ENCODE measurements around the gene PDHX. TPM values are rescaled to one million over a fixed set of nuclear protein-coding genes. Genes with fewer than 3 reads are reported as not detected.

PDHX gene
- total and polyA plus RNA-seq, 4 donors, result 14.9 to 35.2 (median 24.0) TPM

DNA sequence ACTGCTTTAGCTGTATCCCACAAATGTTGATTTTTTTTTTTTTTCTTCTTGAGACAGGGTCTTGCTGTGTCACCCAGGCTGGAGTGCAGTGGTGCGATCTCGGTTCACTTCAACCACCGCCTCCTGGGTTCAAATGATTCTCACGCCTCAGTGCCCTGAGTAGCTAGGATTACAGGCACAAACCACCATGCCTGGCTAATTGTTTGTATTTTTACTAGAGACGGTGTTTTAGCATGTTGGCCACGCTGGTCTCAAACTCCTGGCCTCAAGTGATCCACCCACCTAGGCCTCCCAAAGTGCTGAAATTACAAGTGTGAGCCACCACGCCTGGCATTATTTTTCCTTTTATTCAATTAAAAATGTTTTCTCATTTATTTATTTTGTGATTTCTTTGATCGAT, 55.9 kb downstream of the PDHX start:
- no peaks in the 10 kb centered on the region for H3K27me3 ChIP-seq (ENCODE audit: control insufficient read depth in 4 of 4, insufficient read depth in 4 of 4, low read length in 3 of 4)
- H3K36me3 ChIP-seq (ENCODE audit: control insufficient read depth in 4 of 4, insufficient read depth in 3 of 4, low read depth in 1 of 4, low read length in 3 of 4), result peaks cover 0 to 2% (median under 1%) of the 10 kb centered on the region in 4 donors
- H3K4me3 ChIP-seq (ENCODE audit: low read depth in 1 of 3, low read length in 3 of 3), result no peak overlapping the region
- H3K27ac ChIP-seq (ENCODE audit: low read depth in 1 of 2, low read length in 2 of 2), result no peak overlapping the region
- H3K4me1 ChIP-seq (ENCODE audit: control insufficient read depth in 4 of 4, insufficient read depth in 4 of 4, low read length in 3 of 4), result peaks cover 5 to 11% (median 9%) of the 10 kb centered on the region in 4 donors
- no peak overlapping the region for H3K9ac ChIP-seq (ENCODE audit: low read depth in 1 of 2, low read length in 2 of 2)
- DNase-seq (ENCODE audit: low spot score), result no peak
- TF ChIP-seq TAF1 (conservative IDR thresholded peaks at IDR 0.05) (no peak), NR2F2 (IDR thresholded peaks at IDR 0.05) (no peak), RXRA (IDR thresholded peaks at IDR 0.05) (no peak), SP1 (IDR thresholded peaks at IDR 0.05) (no peak), YY1 (IDR thresholded peaks at IDR 0.05) (no peak), ATF3 (IDR thresholded peaks at IDR 0.05) (no peak), ZBTB33 (IDR thresholded peaks at IDR 0.05) (no peak), EGR1 (IDR thresholded peaks at IDR 0.05; ENCODE audit: low read depth in 2 of 2) (no peak)
- TF ChIP-seq, protein P1, sequence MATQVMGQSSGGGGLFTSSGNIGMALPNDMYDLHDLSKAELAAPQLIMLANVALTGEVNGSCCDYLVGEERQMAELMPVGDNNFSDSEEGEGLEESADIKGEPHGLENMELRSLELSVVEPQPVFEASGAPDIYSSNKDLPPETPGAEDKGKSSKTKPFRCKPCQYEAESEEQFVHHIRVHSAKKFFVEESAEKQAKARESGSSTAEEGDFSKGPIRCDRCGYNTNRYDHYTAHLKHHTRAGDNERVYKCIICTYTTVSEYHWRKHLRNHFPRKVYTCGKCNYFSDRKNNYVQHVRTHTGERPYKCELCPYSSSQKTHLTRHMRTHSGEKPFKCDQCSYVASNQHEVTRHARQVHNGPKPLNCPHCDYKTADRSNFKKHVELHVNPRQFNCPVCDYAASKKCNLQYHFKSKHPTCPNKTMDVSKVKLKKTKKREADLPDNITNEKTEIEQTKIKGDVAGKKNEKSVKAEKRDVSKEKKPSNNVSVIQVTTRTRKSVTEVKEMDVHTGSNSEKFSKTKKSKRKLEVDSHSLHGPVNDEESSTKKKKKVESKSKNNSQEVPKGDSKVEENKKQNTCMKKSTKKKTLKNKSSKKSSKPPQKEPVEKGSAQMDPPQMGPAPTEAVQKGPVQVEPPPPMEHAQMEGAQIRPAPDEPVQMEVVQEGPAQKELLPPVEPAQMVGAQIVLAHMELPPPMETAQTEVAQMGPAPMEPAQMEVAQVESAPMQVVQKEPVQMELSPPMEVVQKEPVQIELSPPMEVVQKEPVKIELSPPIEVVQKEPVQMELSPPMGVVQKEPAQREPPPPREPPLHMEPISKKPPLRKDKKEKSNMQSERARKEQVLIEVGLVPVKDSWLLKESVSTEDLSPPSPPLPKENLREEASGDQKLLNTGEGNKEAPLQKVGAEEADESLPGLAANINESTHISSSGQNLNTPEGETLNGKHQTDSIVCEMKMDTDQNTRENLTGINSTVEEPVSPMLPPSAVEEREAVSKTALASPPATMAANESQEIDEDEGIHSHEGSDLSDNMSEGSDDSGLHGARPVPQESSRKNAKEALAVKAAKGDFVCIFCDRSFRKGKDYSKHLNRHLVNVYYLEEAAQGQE (IDR thresholded peaks at IDR 0.05), result no peak
- 96% methylated on average over 8 of the region's 8 CpGs for WGBS
- no peaks in the 10 kb centered on the region for H3K9me3 ChIP-seq (ENCODE audit: control insufficient read depth in 4 of 4, low read length in 3 of 4)

DNA sequence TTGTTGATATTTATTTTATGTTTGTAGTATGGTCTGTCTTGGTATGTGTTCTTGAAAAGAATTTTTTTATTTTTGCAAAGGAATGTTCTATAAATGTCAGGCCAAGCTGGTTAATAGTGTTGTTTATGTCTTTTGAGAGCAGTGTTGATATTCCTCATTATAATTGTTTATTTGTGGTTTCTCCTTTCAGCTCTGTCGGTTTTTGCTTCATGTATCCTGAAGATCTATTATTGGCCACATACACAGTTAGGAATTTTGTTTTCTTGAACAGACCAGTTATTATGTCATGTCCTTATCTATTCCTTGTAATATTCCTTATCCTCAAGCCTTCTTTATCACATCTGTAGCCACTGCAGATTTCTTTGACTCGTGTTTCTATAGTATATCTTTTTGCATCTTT, 56.5 kb downstream of the PDHX start:
- H3K9ac ChIP-seq (ENCODE audit: low read depth in 1 of 2, low read length in 2 of 2), result no peak overlapping the region
- TF ChIP-seq SP1 (IDR thresholded peaks at IDR 0.05) (no peak), EGR1 (IDR thresholded peaks at IDR 0.05; ENCODE audit: low read depth in 2 of 2) (no peak), HNF4A (conservative IDR thresholded peaks at IDR 0.05) (no peak)
- WGBS, result 81% methylated on average over 2 of the region's 2 CpGs

DNA sequence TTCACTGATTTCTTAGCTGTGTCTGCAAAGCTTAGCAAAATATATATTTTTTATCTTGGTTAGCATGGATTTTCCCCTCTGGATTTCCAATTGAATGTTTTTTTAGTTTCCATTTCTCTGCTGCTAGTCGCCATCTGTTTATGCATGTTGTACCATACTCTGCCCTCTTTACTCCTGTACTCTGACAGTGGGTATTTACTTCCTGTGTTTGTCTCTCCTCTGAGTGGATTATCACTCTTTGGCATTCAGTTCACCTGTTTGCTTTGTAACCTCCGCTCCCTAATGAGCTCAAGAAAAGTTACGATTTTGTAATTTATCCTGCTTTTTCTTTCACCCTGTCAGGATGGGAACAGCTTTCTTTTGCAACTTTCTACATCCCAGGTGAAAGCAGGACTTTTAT, 59.1 kb downstream of the PDHX start:
- WGBS, result 48% methylated on average over 3 of the region's 3 CpGs
- Histone ChIP-seq H3K36me3 (ENCODE audit: control insufficient read depth in 4 of 4, insufficient read depth in 3 of 4, low read depth in 1 of 4, low read length in 3 of 4) (peaks cover 0 to 5% (median 0%) of the 10 kb centered on the region in 4 donors), H3K4me1 (ENCODE audit: control insufficient read depth in 4 of 4, insufficient read depth in 4 of 4, low read length in 3 of 4) (peaks cover 0 to 5% (median under 1%) of the 10 kb centered on the region in 4 donors), H3K4me3 (ENCODE audit: low read depth in 1 of 3, low read length in 3 of 3) (no peak overlapping the region), H3K27me3 (ENCODE audit: control insufficient read depth in 4 of 4, insufficient read depth in 4 of 4, low read length in 3 of 4) (no peaks in the 10 kb centered on the region), H3K27ac (ENCODE audit: low read depth in 1 of 2, low read length in 2 of 2) (no peak overlapping the region), H3K9me3 (ENCODE audit: control insufficient read depth in 4 of 4, low read length in 3 of 4) (no peaks in the 10 kb centered on the region), H3K9ac (ENCODE audit: low read depth in 1 of 2, low read length in 2 of 2) (no peak overlapping the region)
- no peak for DNase-seq (ENCODE audit: low spot score)
- TF ChIP-seq GABPA (IDR thresholded peaks at IDR 0.05 in 1 of 2, conservative IDR thresholded peaks at IDR 0.05 in 1 of 2), result peak in 1 of 2 donors; percentile 41
- TF ChIP-seq YY1 (IDR thresholded peaks at IDR 0.05), result peak; percentile 37
- peak in 1 of 2 donors; percentile 30 for TF ChIP-seq RXRA (IDR thresholded peaks at IDR 0.05)
- peak; percentile 40 to 68 for TF ChIP-seq HNF4A (conservative IDR thresholded peaks at IDR 0.05)
- no peak for TF ChIP-seq RAD21 (IDR thresholded peaks at IDR 0.05)
- no peak for TF ChIP-seq ZBTB33 (IDR thresholded peaks at IDR 0.05)
- TF ChIP-seq, protein P2, sequence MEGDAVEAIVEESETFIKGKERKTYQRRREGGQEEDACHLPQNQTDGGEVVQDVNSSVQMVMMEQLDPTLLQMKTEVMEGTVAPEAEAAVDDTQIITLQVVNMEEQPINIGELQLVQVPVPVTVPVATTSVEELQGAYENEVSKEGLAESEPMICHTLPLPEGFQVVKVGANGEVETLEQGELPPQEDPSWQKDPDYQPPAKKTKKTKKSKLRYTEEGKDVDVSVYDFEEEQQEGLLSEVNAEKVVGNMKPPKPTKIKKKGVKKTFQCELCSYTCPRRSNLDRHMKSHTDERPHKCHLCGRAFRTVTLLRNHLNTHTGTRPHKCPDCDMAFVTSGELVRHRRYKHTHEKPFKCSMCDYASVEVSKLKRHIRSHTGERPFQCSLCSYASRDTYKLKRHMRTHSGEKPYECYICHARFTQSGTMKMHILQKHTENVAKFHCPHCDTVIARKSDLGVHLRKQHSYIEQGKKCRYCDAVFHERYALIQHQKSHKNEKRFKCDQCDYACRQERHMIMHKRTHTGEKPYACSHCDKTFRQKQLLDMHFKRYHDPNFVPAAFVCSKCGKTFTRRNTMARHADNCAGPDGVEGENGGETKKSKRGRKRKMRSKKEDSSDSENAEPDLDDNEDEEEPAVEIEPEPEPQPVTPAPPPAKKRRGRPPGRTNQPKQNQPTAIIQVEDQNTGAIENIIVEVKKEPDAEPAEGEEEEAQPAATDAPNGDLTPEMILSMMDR (IDR thresholded peaks at IDR 0.05; ENCODE audit: low read depth, low read length, missing input control), result no peak
- TF ChIP-seq JUND (IDR thresholded peaks at IDR 0.05), result no peak
- TF ChIP-seq FOXA1 (IDR thresholded peaks at IDR 0.05), result no peak
- TF ChIP-seq MAX (IDR thresholded peaks at IDR 0.05), result no peak

More for the DNA sequence above, 56.5 kb downstream of the PDHX start:
- Histone ChIP-seq H3K27ac (ENCODE audit: low read depth in 1 of 2, low read length in 2 of 2) (no peak overlapping the region), H3K36me3 (ENCODE audit: control insufficient read depth in 4 of 4, insufficient read depth in 3 of 4, low read depth in 1 of 4, low read length in 3 of 4) (peaks cover 0 to 2% (median 0%) of the 10 kb centered on the region in 4 donors), H3K27me3 (ENCODE audit: control insufficient read depth in 4 of 4, insufficient read depth in 4 of 4, low read length in 3 of 4) (no peaks in the 10 kb centered on the region), H3K4me3 (ENCODE audit: low read depth in 1 of 3, low read length in 3 of 3) (no peak overlapping the region), H3K9me3 (ENCODE audit: control insufficient read depth in 4 of 4, low read length in 3 of 4) (no peaks in the 10 kb centered on the region), H3K4me1 (ENCODE audit: control insufficient read depth in 4 of 4, insufficient read depth in 4 of 4, low read length in 3 of 4) (peaks cover 5 to 11% (median 9%) of the 10 kb centered on the region in 4 donors)
- DNase-seq (ENCODE audit: low spot score), result no peak
